GM23338 (cell line): ENCODE data around the gene DHRSX. TPM values are rescaled to one million over a fixed set of nuclear protein-coding genes. Genes with fewer than 3 reads are reported as not detected.

ENCODE experiments used
- ATAC-seq: fragments of 200-7000 bp; cut with Tn5 transposase; 3 replicates; pipeline ENCODE4 v1.9.1; 2020
- DNase-seq: peaks from one replicate; pipeline ENCODE4 v3.0.0-alpha.2; 2015; ENCODE audit warnings: low spot score
- H2AFZ ChIP-seq: fragments of 200-600 bp; sonication (generic); 2 replicates; pipeline ENCODE4 v1.8.0; 2016; ENCODE audit warnings: antibody characterized with exemption, mild to moderate bottlenecking, moderate library complexity
- H3F3A ChIP-seq: fragments of 200-600 bp; sonication (generic); replicated peaks from 2 replicates; pipeline ENCODE4 v1.8.0; 2017; ENCODE audit warnings: antibody characterized with exemption, mixed run types, low read depth
- H3K27ac ChIP-seq: fragments of 200-600 bp; sonication (generic); 2 replicates; pipeline ENCODE4 v1.6.1; 2016; ENCODE audit warnings: low read depth
- H3K27me3 ChIP-seq: fragments of 200-600 bp; sonication (generic); 2 replicates; pipeline ENCODE4 v1.8.0; 2016; ENCODE audit warnings: mild to moderate bottlenecking, mixed run types, moderate library complexity; ENCODE audit not compliant: insufficient read depth
- H3K36me3 ChIP-seq: fragments of 200-600 bp; sonication (generic); 2 replicates; pipeline ENCODE4 v1.8.0; 2016; ENCODE audit warnings: mild to moderate bottlenecking; ENCODE audit not compliant: insufficient read depth
- H3K4me1 ChIP-seq: fragments of 200-600 bp; sonication (generic); 2 replicates; pipeline ENCODE4 v1.8.0; 2016; ENCODE audit warnings: mild to moderate bottlenecking, moderate library complexity; ENCODE audit not compliant: insufficient read depth
- H3K4me2 ChIP-seq: fragments of 200-600 bp; sonication (generic); 2 replicates; pipeline ENCODE4 v1.7.1; 2017; ENCODE audit warnings: mixed run types
- H3K4me3 ChIP-seq: fragments of 200-600 bp; sonication (generic); 2 replicates; pipeline ENCODE4 v1.6.1; 2016; ENCODE audit warnings: mixed run types
- H3K79me2 ChIP-seq: fragments of 200-600 bp; sonication (generic); replicated peaks from 2 replicates; pipeline ENCODE4 v1.8.0; 2017; ENCODE audit warnings: mild to moderate bottlenecking; ENCODE audit not compliant: insufficient read depth
- H3K9me2 ChIP-seq: fragments of 200-600 bp; sonication (generic); 2 replicates; pipeline ENCODE4 v1.8.0; 2017; ENCODE audit not compliant: insufficient read depth
- H4K20me1 ChIP-seq: fragments of 200-600 bp; sonication (generic); replicated peaks from 2 replicates; pipeline ENCODE4 v1.8.0; 2017; ENCODE audit warnings: mild to moderate bottlenecking; ENCODE audit not compliant: insufficient read depth
- H3K27ac Mint-ChIP-seq: 2 replicates; pipeline ENCODE4 v1.8.0; 2020; ENCODE audit warnings: inconsistent platforms, mild to moderate bottlenecking, moderate library complexity, mixed read lengths
- H3K27me3 Mint-ChIP-seq: 3 replicates; pipeline ENCODE4 v1.8.0; 2022; ENCODE audit warnings: low read depth, mild to moderate bottlenecking, moderate library complexity, mixed read lengths, inconsistent platforms; ENCODE audit not compliant: insufficient read depth, poor library complexity
- H3K36me3 Mint-ChIP-seq: 3 replicates; pipeline ENCODE4 v1.8.0; 2021; ENCODE audit warnings: low read depth, mild to moderate bottlenecking, inconsistent platforms, moderate library complexity, mixed read lengths
- H3K4me1 Mint-ChIP-seq: 3 replicates; pipeline ENCODE4 v1.8.0; 2020; ENCODE audit warnings: mild to moderate bottlenecking, inconsistent platforms, mixed read lengths
- H3K4me3 Mint-ChIP-seq: 3 replicates; pipeline ENCODE4 v1.8.0; 2021; ENCODE audit warnings: moderate library complexity, mild to moderate bottlenecking, inconsistent platforms, mixed read lengths
- H3K9me3 Mint-ChIP-seq: 3 replicates; pipeline ENCODE4 v1.8.0; 2020; ENCODE audit warnings: moderate library complexity, mild to moderate bottlenecking, inconsistent platforms, mixed read lengths
- CREB1 ChIP-seq: fragments of 250-450 bp; sonication (Bioruptor Pico); IDR thresholded peaks from 2 replicates; pipeline ENCODE4 v1.5.0; 2020; ENCODE audit warnings: low read depth, mild to moderate bottlenecking, moderate library complexity
- EZH2 ChIP-seq: fragments of 200-600 bp; sonication (generic); IDR thresholded peaks from one replicate; pipeline ENCODE4 v1.8.0; 2017; ENCODE audit warnings: antibody characterized with exemption, mild to moderate bottlenecking, low read depth; ENCODE audit not compliant: unreplicated experiment
- EZH2phosphoT487 ChIP-seq: fragments of 200-600 bp; sonication (generic); IDR thresholded peaks from one replicate; pipeline ENCODE4 v1.8.1; 2018; ENCODE audit warnings: antibody characterized with exemption; ENCODE audit not compliant: unreplicated experiment
- NANOG ChIP-seq: IDR thresholded peaks from 2 replicates; pipeline ENCODE4 v1.6.1; 2016; ENCODE audit warnings: antibody characterized with exemption, borderline replicate concordance
- POLR2AphosphoS5 ChIP-seq: IDR thresholded peaks from 2 replicates; pipeline ENCODE4 v1.6.1; 2016; ENCODE audit warnings: antibody characterized with exemption, low read depth
- STAT1 ChIP-seq: IDR thresholded peaks from one replicate; pipeline ENCODE4 v1.6.1; 2016; ENCODE audit warnings: antibody characterized with exemption; ENCODE audit not compliant: unreplicated experiment
- ZNF114 ChIP-seq: fragments of 250-450 bp; sonication (Bioruptor Pico); IDR thresholded peaks from 2 replicates; pipeline ENCODE4 v1.5.0; 2020; ENCODE audit warnings: mild to moderate bottlenecking, moderate library complexity
- ZNF462 ChIP-seq: fragments of 250-450 bp; sonication (Bioruptor Pico); IDR thresholded peaks from 2 replicates; pipeline ENCODE4 v1.5.0; 2020; ENCODE audit warnings: mild to moderate bottlenecking, moderate library complexity
- polyA plus RNA-seq: library from polyadenylated mRNA; unstranded; fragments of >200 nt; fragmentation: Nextera tagmentation; extraction: Ambion mirVana; gene quantifications from 2 replicates; pipeline ENCODE4 v1.2.1, GENCODE V29; 2016
- total RNA-seq: library from RNA; depleted of rRNA; stranded (reverse); fragments of >200 nt; shearing (Covaris generic); gene quantifications from 2 replicates; pipeline ENCODE4 v1.2.3, GENCODE V29; 2014
- TF ChIP-seq, protein P1 (sequence below): IDR thresholded peaks from 2 replicates; pipeline ENCODE4 v1.6.1; 2016; ENCODE audit warnings: antibody characterized with exemption

Gene DHRSX
- total and polyA plus RNA-seq, 2 experiments from 2014 or later, result 33.9 to 43.0 TPM

DNA sequence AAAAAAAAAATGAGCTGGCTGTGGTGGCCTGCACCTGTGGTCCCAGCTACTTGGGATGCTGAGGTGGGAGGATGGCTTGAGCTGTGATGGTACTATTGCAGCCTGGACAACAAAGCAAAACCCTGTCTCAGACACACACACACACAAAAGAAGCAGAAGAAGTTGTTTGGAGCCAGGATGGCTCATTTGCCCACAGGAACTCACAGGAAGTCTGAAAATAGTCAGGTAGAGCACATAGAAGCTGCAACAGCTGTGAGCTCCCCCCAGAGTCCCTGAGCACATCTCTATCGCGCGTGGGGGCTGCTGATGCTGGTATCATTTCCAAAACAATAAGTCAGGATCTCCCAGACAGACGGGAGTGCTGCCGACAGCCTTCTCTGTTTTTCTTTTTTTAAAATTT is 13.4 kb upstream of the DHRSX start:
- H3K27ac ChIP-seq, result no peak overlapping the region
- no peak for ATAC-seq
- H3K36me3 Mint-ChIP-seq, result no peaks in the 10 kb centered on the region
- no peak overlapping the region for H3K4me3 ChIP-seq
- no peaks in the 10 kb centered on the region for H4K20me1 ChIP-seq
- H3K4me1 Mint-ChIP-seq, result peaks cover 4% of the 10 kb centered on the region
- TF ChIP-seq ZNF114 (CRISPR knock-in tag), result no peak
- TF ChIP-seq STAT1, result no peak
- no peak for TF ChIP-seq EZH2phosphoT487
- no peak for TF ChIP-seq POLR2AphosphoS5
- no peak for TF ChIP-seq ZNF462 (CRISPR knock-in tag)
- no peak for TF ChIP-seq EZH2
- TF ChIP-seq, protein P1, sequence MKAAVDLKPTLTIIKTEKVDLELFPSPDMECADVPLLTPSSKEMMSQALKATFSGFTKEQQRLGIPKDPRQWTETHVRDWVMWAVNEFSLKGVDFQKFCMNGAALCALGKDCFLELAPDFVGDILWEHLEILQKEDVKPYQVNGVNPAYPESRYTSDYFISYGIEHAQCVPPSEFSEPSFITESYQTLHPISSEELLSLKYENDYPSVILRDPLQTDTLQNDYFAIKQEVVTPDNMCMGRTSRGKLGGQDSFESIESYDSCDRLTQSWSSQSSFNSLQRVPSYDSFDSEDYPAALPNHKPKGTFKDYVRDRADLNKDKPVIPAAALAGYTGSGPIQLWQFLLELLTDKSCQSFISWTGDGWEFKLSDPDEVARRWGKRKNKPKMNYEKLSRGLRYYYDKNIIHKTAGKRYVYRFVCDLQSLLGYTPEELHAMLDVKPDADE, result no peak
- TF ChIP-seq CREB1 (CRISPR knock-in tag), result no peak
- TF ChIP-seq NANOG, result no peak
- no peaks in the 10 kb centered on the region for H3K27me3 ChIP-seq
- no peaks in the 10 kb centered on the region; the same call in 1 of the 2 replicates for H3K4me1 ChIP-seq
- no peaks in the 10 kb centered on the region; the same call in 2 of the 3 replicates for H3K9me3 Mint-ChIP-seq
- no peaks in the 10 kb centered on the region; the same call in 1 of the 2 replicates for H3F3A ChIP-seq
- no peak overlapping the region for H3K4me3 Mint-ChIP-seq
- H3K4me2 ChIP-seq, result no peak overlapping the region
- peaks cover 5% of the 10 kb centered on the region for H3K27me3 Mint-ChIP-seq
- no peaks in the 10 kb centered on the region for H3K9me2 ChIP-seq
- H2AFZ ChIP-seq, result peak overlapping the region; percentile 63; the same call in 1 of the 2 replicates
- H3K79me2 ChIP-seq, result no peaks in the 10 kb centered on the region
- H3K36me3 ChIP-seq, result no peaks in the 10 kb centered on the region
- H3K27ac Mint-ChIP-seq, result no peak overlapping the region
- DNase-seq, result no peak
